Keratinocyte (primary cell): Measurements from ENCODE around the gene CHML. TPM values are rescaled to one million over a fixed set of nuclear protein-coding genes. Genes with fewer than 3 reads are reported as not detected.

Source experiments
- DNase-seq: peaks from one replicate; pipeline ENCODE4 v3.0.0-alpha.2; 2011; ENCODE audit warnings: low read depth, missing footprints, low spot score
- FAIRE-seq: peaks from 2 replicates; lab custom pipeline; 2011; peaks lifted over from hg19 to GRCh38; lab: Jason Lieb, UNC
- H2AFZ ChIP-seq: 2 replicates; pipeline ENCODE4 v1.6.0; 2012; ENCODE audit warnings: low read length, control low read depth, inconsistent platforms; ENCODE audit not compliant: control insufficient read depth
- H3K27ac ChIP-seq: 2 replicates; pipeline ENCODE4 v1.5.1; 2011; ENCODE audit warnings: low read length; ENCODE audit not compliant: control insufficient read depth, insufficient read depth
- H3K27me3 ChIP-seq: 3 replicates; pipeline ENCODE4 v1.6.0; 2011; ENCODE audit warnings: low read length; ENCODE audit not compliant: control insufficient read depth, insufficient read depth; ENCODE audit errors: extremely low read depth
- H3K36me3 ChIP-seq, 2 experiments: 2 replicates in 1 of 2; 3 replicates in 1 of 2; pipeline ENCODE4 v1.5.1; 2011; ENCODE audit warnings: low read length in 2 of 2, mild to moderate bottlenecking in 1 of 2; ENCODE audit not compliant: control insufficient read depth in 2 of 2, insufficient read depth in 2 of 2; ENCODE audit errors: extremely low read depth in 1 of 2
- H3K4me1 ChIP-seq: 3 replicates; pipeline ENCODE4 v1.5.1; 2011; ENCODE audit warnings: low read length; ENCODE audit not compliant: control insufficient read depth, insufficient read depth; ENCODE audit errors: extremely low read depth
- H3K4me2 ChIP-seq: 3 replicates; pipeline ENCODE4 v1.6.0; 2011; ENCODE audit warnings: low read depth, low read length; ENCODE audit not compliant: control insufficient read depth, insufficient read depth; ENCODE audit errors: extremely low read depth
- H3K4me3 ChIP-seq, 3 experiments: fragments of 200-600 bp in 1 of 3; sonication (generic) in 1 of 3; 2 replicates in 2 of 3; 3 replicates in 1 of 3; pipeline ENCODE4 v1.5.1; 2011 to 2016; ENCODE audit warnings: low read length in 3 of 3, mild to moderate bottlenecking in 3 of 3, control low read depth in 2 of 3, inconsistent platforms in 1 of 3, low read depth in 1 of 3, mixed read lengths in 1 of 3, mixed run types in 1 of 3, moderate library complexity in 1 of 3; ENCODE audit not compliant: control insufficient read depth in 2 of 3, insufficient read depth in 2 of 3; ENCODE audit errors: extremely low read depth in 1 of 3
- H3K79me2 ChIP-seq: 2 replicates; pipeline ENCODE4 v1.6.0; 2012; ENCODE audit warnings: low read length; ENCODE audit not compliant: control insufficient read depth, insufficient read depth
- H3K9ac ChIP-seq: 3 replicates; pipeline ENCODE4 v1.6.0; 2011; ENCODE audit warnings: low read length; ENCODE audit not compliant: control insufficient read depth, insufficient read depth; ENCODE audit errors: extremely low read depth
- H3K9me1 ChIP-seq: 3 replicates; pipeline ENCODE4 v1.6.0; 2011; ENCODE audit warnings: low read length; ENCODE audit not compliant: control insufficient read depth, insufficient read depth; ENCODE audit errors: extremely low read depth
- H3K9me3 ChIP-seq: 2 replicates; pipeline ENCODE4 v1.5.1; 2012; ENCODE audit warnings: low read depth, low read length; ENCODE audit not compliant: control insufficient read depth
- H4K20me1 ChIP-seq: 3 replicates; pipeline ENCODE4 v1.6.0; 2011; ENCODE audit warnings: low read length; ENCODE audit not compliant: control insufficient read depth, insufficient read depth; ENCODE audit errors: extremely low read depth
- CTCF ChIP-seq, 3 experiments: IDR thresholded peaks in 1 of 3; conservative IDR thresholded peaks in 1 of 3; optimal IDR thresholded peaks in 1 of 3; 2 replicates in 2 of 3; 3 replicates in 1 of 3; pipeline versions ENCODE3 to v1.5.1; 2011; ENCODE audit warnings: low read length in 3 of 3, mild to moderate bottlenecking in 3 of 3, moderate library complexity in 2 of 3, control low read depth in 1 of 3, inconsistent platforms in 1 of 3; ENCODE audit not compliant: insufficient read depth in 2 of 3; ENCODE audit errors: extremely low read depth in 1 of 3
- EZH2 ChIP-seq: IDR thresholded peaks from one replicate; pipeline ENCODE4 v1.6.1; 2012; ENCODE audit warnings: inconsistent platforms, mild to moderate bottlenecking, low read length, moderate library complexity
- dilution Hi-C: fragments of 300-500 bp; cut with MboI; formaldehyde crosslinking; loops from one replicate; pipeline ENCODE4 v1.7.0; 2020; ENCODE audit warnings: low sequenced_read_pairs; ENCODE audit not compliant: extremely low pct_ligation_motif_present
- polyA plus RNA-seq, 5 experiments: library from polyadenylated mRNA; depleted of rRNA in 3 of 5; stranded (reverse) in 3 of 5; stranded (forward) in 1 of 5; unstranded in 1 of 5; fragments of >200 nt; gene quantifications; 1 replicate in 1 of 5; 2 replicates in 3 of 5; 3 replicates in 1 of 5; pipeline versions ENCODE4 v1.2.1 to v1.2.3, GENCODE V29; 2011 to 2012; ENCODE audit warnings: missing spikeins in 2 of 5, low read depth in 1 of 5, low replicate concordance in 1 of 5

CHML gene
- polyA plus RNA-seq, 1 donor (not counting 4 experiments of a cell fraction or from before 2014, with no cell fraction given) = 8.3 TPM

DNA sequence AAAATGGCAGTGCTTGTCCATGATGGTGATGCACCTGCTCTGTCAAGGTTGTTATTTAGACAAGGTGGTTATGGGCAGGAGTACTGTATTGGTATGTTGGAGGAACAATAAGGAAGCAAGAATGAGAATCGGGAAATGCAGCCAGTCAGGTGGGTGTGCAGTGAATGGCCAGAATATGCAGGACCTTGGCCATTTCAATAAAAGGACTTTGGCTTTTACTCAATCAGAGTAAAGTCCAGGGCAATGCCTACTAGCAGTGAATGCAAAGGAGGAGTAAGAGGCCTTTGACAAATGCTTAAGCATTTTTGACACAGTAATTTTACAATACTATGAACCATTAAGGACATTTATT is 2.4 kb upstream of the CHML start:
- Histone ChIP-seq H3K4me2 (no peak overlapping the region), H3K27me3 (no peaks in the 10 kb centered on the region), H2AFZ (no peak overlapping the region), H3K4me1 (peaks cover 15% of the 10 kb centered on the region), H3K36me3 (no peaks in the 10 kb centered on the region), H3K9me1 (no peaks in the 10 kb centered on the region), H3K79me2 (peaks cover 23% of the 10 kb centered on the region), H3K27ac (no peak overlapping the region), H3K9me3 (no peaks in the 10 kb centered on the region), H4K20me1 (no peaks in the 10 kb centered on the region), H3K4me3 (no peak overlapping the region), H3K9ac (no peak overlapping the region)
- TF ChIP-seq EZH2 (no peak), CTCF (optimal IDR thresholded peaks at IDR 0.05 in 1 of 3, IDR thresholded peaks at IDR 0.05 in 1 of 3, conservative IDR thresholded peaks at IDR 0.05 in 1 of 3; ENCODE audit: extremely low read depth in 1 of 3, insufficient read depth in 2 of 3, low read length in 3 of 3) (no peak)
- no peak for DNase-seq
- dilution Hi-C loops = no loop called here
- no peak for FAIRE-seq

GRCh38 chr1:241641773-241642592 is 1.8 kb upstream of the CHML start:
- H3K9ac ChIP-seq = no peak overlapping the region
- H2AFZ ChIP-seq = no peak overlapping the region
- H3K36me3 ChIP-seq = no peaks in the 10 kb centered on the region
- no peak overlapping the region for H3K4me3 ChIP-seq
- H3K27ac ChIP-seq = no peak overlapping the region
- FAIRE-seq (no peak), DNase-seq (no peak)
- no peak overlapping the region for H3K4me2 ChIP-seq
- no peaks in the 10 kb centered on the region for H4K20me1 ChIP-seq
- H3K9me1 ChIP-seq = no peaks in the 10 kb centered on the region
- peaks cover 29% of the 10 kb centered on the region for H3K79me2 ChIP-seq
- no peaks in the 10 kb centered on the region for H3K27me3 ChIP-seq
- peaks cover 21% of the 10 kb centered on the region for H3K4me1 ChIP-seq
- dilution Hi-C loops = no loop called here
- no peak for TF ChIP-seq EZH2
- TF ChIP-seq CTCF (optimal IDR thresholded peaks at IDR 0.05 in 1 of 3, IDR thresholded peaks at IDR 0.05 in 1 of 3, conservative IDR thresholded peaks at IDR 0.05 in 1 of 3; ENCODE audit: extremely low read depth in 1 of 3, insufficient read depth in 2 of 3, low read length in 3 of 3) = no peak
- no peaks in the 10 kb centered on the region for H3K9me3 ChIP-seq
